Inflammatory macrophage treated with lipopolysaccharide for 4 hours (primary cell): ENCODE results near the gene KIAA1755.

Source experiments
- DNase-seq: peaks from one replicate; pipeline ENCODE4 v3.0.0-alpha.2; 2020

The KIAA1755 gene

GRCh38 chr20:38217791-38218565 lies 42.6 kb downstream of the KIAA1755 start:
- DNase-seq, result peak; percentile 16

GRCh38 chr20:38216746-38217595 lies 43.6 kb downstream of the KIAA1755 start:
- peak; percentile 57 for DNase-seq

- no peak for DNase-seq
These were observed 44.3 kb downstream of the KIAA1755 start for GRCh38 chr20:38216201-38216600.

GRCh38 chr20:38215194-38216182 lies 45.0 kb downstream of the KIAA1755 start:
- no peak for DNase-seq

GRCh38 chr20:38214256-38215193 lies 46.0 kb downstream of the KIAA1755 start:
- DNase-seq, result no peak

- no peak for DNase-seq
These were observed 47.0 kb downstream of the KIAA1755 start for GRCh38 chr20:38213607-38213940.

- DNase-seq, result no peak
These were observed 47.5 kb downstream of the KIAA1755 start for GRCh38 chr20:38212806-38213606.

GRCh38 chr20:38211200-38212097 lies 49.1 kb downstream of the KIAA1755 start:
- DNase-seq, result no peak

GRCh38 chr20:38210741-38211140 lies 49.8 kb downstream of the KIAA1755 start:
- no peak for DNase-seq

- DNase-seq, result no peak
These were observed 50.7 kb downstream of the KIAA1755 start for GRCh38 chr20:38209736-38210405.

GRCh38 chr20:38209054-38209675 lies 51.4 kb downstream of the KIAA1755 start:
- no peak for DNase-seq

- no peak for DNase-seq
These were observed 52.0 kb downstream of the KIAA1755 start for GRCh38 chr20:38208523-38208922.

GRCh38 chr20:38208088-38208487 lies 52.4 kb downstream of the KIAA1755 start:
- no peak for DNase-seq

- DNase-seq, result peak; percentile 68
These were observed 52.9 kb downstream of the KIAA1755 start for GRCh38 chr20:38207621-38208020.

GRCh38 chr20:38205001-38205400 lies 55.5 kb downstream of the KIAA1755 start:
- peak; percentile 54 for DNase-seq

- DNase-seq, result no peak
These were observed 56.6 kb downstream of the KIAA1755 start for GRCh38 chr20:38203981-38204357.

GRCh38 chr20:38203337-38203980 lies 57.1 kb downstream of the KIAA1755 start:
- no peak for DNase-seq

GRCh38 chr20:38202982-38203293 lies 57.6 kb downstream of the KIAA1755 start:
- DNase-seq, result no peak
